HG02938 (cell line): ENCODE data around the gene ITM2B.
"Not testable (repeated sequence)": the region's sequence is repeated elsewhere in the genome, so short reads cannot be mapped to it uniquely, and the experiment has no call there.

ENCODE experiments used
- ATAC-seq: cut with Tn5 transposase; IDR thresholded peaks from one replicate; pipeline ENCODE4 v1.9.1; 2021; ENCODE audit warnings: mild to moderate bottlenecking, moderate library complexity; ENCODE audit not compliant: unreplicated experiment

Gene ITM2B

DNA sequence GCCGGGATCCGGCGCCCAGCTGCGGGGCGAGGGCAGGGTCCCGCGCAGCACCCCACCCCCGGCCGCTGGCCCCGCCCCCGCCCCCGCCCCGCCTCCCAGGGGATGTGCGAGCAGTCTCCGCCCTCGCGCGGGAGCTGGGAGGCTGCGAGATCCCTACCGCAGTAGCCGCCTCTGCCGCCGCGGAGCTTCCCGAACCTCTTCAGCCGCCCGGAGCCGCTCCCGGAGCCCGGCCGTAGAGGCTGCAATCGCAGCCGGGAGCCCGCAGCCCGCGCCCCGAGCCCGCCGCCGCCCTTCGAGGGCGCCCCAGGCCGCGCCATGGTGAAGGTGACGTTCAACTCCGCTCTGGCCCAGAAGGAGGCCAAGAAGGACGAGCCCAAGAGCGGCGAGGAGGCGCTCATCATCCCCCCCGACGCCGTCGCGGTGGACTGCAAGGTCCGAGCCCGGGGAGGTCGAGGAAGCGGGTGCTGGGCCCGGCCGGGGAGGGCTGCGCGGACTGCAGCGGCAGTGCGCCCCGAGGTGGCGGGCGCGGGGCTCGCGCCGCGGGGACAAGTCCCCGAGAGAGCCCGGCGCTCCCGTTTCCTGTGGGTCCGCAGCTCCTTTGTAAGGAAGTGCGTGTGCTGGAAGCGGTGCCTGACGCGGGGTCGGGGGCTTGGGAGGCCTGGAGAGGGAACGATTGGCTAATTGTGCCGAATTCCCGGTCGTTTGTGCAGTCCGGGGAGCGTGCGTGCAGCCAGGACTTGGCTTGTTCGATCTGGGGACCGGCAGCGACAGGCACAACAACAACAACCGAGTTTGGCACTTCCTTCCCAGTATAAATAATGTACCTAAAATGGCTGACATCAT is at the start of gene ITM2B:
Gene ITM2B, plus strand, starts transcription at position 161 of the 843 bp plus-strand sequence. Its CDS starts 155 bp downstream, at position 316.
- ATAC-seq = peak; percentile 47

DNA sequence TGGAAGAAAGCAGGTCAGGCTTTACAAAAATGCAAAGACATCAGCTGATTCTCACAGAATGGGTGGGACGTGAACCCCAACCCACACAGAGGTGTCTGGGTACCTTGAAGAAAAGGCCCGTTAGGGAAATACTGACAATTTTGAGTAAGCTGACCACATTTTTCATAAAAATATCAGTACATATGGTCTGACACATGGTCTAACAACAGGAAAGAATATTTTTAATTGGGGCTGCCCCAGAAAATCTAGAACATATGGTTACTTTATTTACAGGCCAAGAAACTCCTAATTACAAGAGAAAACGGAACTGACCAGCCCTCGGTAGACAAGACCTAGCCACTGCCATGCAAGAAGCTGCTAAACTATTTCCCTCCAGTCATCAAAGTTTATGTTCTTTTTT is 48.7 kb upstream of the ITM2B start:
- ATAC-seq = no peak

- ATAC-seq = no peak
Observed at GRCh38 chr13:48185018-48185417, 48.0 kb upstream of the ITM2B start.

GRCh38 chr13:48186722-48187121 is 46.3 kb upstream of the ITM2B start:
- ATAC-seq = no peak

GRCh38 chr13:48188131-48188530 is 44.9 kb upstream of the ITM2B start:
- ATAC-seq = no peak

GRCh38 chr13:48188601-48189000 is 44.4 kb upstream of the ITM2B start:
- no peak for ATAC-seq

DNA sequence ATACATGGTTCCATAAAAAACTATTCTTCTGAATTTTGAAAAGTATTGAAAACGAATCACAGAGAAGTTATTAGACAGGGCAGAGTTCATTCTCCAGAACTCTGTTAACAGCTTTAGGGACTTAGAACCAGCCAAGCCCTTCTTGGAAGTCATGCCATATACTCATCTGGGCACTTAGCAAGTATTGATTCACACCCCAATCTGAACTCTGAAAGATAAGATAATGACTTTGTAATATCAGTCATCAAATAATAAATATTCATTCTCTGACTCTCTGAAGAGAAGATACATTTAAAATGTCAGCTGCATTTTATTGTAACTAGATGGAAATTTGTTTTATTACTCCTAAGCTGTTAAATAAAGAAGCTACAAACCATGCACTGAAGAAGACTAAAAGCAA is 43.8 kb upstream of the ITM2B start:
- no peak for ATAC-seq

DNA sequence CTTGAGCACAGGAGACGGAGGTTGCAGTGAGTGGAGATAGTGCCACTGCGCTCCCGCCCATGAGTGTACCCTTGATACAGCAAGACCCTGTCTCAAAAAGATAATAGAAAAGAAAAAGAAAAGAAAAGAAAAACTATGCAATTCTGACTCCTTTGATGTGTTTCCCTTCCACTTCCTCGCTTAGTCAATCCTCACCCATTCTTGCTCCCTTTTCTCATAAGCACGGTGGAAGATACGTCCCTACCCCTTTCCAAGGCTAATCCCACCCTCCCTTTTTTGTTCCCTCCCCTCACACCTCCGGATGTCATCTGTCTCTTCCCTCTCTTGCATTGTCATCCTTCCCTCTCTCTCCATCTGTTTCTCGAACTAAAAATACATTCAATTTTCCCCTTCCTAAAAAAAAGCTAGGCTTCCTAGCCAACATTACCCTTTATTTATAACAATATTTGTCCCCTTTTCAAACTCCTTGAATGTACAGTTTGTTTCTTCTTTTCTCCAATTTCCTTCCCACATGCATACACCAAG is 40.5 kb upstream of the ITM2B start:
- no peak for ATAC-seq

DNA sequence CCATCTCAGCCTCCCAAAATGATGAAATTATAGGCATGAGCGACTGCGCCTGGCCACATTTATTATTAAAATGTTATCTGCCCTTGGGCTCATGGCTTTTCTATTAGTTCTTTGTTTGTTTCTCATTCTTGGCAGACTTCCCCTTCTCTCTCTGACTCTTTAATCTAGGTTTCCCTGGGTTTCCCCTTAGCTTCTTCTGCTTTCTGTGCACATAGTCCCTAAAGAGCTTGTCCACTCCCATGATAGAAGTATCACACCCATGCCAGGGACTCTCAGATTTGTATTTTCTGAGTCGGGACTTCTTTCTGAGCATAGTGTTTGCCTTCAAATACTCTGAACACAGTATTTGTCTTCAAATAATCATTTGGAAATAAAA is 38.6 kb upstream of the ITM2B start:
- ATAC-seq = peak; percentile 71

DNA sequence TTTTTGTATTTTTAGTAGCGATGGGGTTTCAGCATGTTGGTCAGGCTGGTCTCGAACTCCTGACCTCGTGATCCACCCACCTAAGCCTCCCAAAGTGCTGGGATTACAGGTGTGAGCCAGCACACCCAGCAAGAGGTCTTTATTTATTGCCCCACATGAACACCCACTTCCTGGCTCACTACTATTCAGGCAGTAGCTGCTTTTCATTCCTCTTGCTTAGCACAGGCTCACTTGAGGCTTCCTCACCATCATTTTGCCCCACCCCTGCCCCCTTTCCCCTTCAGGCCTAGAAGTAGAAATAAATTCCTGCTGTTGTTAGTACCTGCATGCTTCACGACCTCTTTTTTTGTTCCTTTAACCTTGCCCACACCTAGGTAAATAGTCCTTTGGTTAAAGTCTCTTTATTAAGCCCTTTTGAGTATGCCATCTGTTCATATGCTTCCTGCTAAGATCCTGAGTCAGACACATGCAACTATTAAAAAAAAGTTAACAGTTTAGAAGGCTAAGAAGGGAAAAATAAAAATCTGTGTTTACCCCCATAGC is 33.5 kb upstream of the ITM2B start:
- ATAC-seq = no peak

- no peak for ATAC-seq
Observed at GRCh38 chr13:48201044-48201443, 32.0 kb upstream of the ITM2B start.

DNA sequence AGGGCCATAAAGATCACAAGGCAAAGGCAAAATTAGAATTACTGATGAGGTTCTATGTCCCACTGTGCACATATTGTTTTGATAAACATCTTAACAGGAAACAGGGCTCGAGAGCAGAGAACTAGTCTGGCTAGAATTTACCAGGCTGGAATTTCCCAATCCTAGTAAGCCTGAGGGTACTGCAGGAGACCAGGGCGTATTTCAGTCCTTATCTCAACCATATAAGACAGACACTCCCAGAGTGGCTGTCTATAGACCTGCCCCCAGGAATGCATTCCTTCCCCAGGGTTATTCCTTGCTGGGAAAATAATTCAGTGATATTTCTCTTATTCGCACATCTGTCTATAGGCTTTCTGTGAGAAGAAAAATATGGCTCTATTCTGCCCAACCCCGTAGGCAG is 25.8 kb upstream of the ITM2B start:
- ATAC-seq = not testable (repeated sequence)

- peak; percentile 61 for ATAC-seq
Observed at GRCh38 chr13:48210178-48210577, 22.8 kb upstream of the ITM2B start.

- ATAC-seq = no peak
Observed at GRCh38 chr13:48214519-48215121, 18.4 kb upstream of the ITM2B start.

- not testable (repeated sequence) for ATAC-seq
Observed at GRCh38 chr13:48215511-48216203, 17.3 kb upstream of the ITM2B start.

DNA sequence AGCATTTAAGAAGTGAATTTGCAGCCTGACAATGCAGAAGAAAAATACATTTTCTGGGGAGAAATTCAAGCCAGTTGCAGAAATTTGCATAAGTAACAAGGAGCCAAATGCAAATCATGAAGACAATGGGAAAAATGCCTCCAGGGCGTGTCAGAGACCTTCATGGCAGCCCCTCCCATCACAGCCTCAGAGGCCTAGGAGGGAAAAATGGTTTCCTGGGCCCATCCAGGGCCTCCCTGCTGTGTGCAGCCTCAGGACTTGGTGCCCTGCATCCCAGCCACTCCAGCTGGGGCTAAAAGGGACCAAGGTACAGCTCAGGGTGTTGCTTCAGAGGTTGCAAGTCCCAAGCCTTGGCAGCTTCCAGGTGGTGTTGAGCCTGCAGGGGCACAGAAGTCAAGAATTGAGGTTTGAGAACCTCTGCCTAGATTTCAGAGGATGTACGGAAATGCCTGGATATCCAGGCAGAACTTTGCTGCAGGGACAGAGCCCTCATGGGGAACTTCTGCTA is 16.7 kb upstream of the ITM2B start:
- no peak for ATAC-seq

DNA sequence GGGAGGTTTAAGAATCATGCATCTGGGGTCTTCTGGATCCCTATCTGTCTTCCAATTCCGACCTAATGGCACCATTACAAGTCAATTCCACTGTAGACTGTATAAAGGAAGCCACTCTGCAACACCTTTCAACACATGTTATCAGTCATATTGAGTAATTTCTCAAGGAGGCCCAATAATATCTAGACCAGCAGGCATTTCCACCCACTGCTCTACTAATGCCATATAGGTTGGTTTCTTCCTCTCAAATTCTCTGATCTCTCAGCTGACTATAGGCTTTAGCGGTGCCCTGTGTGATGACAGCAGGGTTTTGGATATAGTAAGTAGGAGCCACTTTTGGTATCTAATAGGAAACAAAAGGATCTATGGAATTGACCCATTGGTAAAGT is 12.4 kb upstream of the ITM2B start:
- ATAC-seq = no peak

DNA sequence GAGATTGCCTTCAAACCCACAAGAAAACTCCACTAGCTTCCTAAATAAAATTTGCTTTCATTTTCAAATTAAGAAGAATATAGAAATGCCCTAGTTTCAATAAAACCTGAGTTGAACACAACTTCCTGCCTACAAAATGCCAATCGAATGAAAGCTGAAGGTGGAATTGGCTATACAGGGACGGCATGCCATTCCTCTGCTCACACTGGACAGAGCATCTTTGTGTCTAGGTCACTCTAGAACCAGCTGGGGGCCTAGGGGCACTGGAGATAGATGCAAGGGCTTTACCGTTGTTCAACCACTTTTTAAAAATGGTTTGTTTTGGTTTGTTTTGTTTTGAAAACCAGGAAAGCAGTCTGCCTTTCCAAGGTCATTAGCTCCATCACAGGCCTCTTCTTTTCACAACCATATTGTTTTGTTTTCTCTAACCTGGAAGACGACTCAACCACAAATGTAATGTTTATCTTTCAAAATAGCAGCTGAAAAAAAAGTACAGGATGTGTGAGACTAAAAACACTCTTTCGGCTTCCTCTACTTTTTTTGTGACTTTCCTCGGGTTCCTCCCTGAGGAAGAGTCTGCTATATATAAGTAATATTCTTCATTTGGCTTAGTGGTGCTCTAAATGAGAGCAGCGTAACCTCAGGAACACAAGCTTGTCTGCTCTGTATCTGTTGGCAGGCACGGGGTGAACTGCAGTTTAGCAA is 11.9 kb upstream of the ITM2B start:
- no peak for ATAC-seq

GRCh38 chr13:48221686-48222187 is 11.3 kb upstream of the ITM2B start:
- ATAC-seq = no peak
